Thoracic aorta (tissue), 2 donors: Measurements from ENCODE around the gene GLOD4. TPM values are rescaled to one million over a fixed set of nuclear protein-coding genes. Genes with fewer than 3 reads are reported as not detected.
"Not testable (repeated sequence)": the region's sequence is repeated elsewhere in the genome, so short reads cannot be mapped to it uniquely, and the experiment has no call there.

Experiments
- ATAC-seq: fragments of 150-250 bp; one replicate; pipeline ENCODE4 v1.8.0; 2017; ENCODE audit warnings: low read depth; ENCODE audit not compliant: insufficient number of reproducible peaks, low FRiP score
- DNase-seq: peaks from one replicate; pipeline ENCODE4 v3.0.0-alpha.2; 2020; ENCODE audit warnings: low spot score
- H3K27ac ChIP-seq, 2 donors: fragments of 200-600 bp; sonication (generic); 1 replicate in 1 of 2; 2 replicates in 1 of 2; pipeline ENCODE4 v1.5.1; 2016; ENCODE audit warnings: mild to moderate bottlenecking in 2 of 2, moderate library complexity in 2 of 2
- H3K27me3 ChIP-seq: fragments of 200-600 bp; sonication (generic); replicated peaks from 2 replicates; pipeline ENCODE4 v1.6.0; 2016; ENCODE audit warnings: mild to moderate bottlenecking; ENCODE audit not compliant: insufficient read depth
- H3K36me3 ChIP-seq: fragments of 200-600 bp; sonication (generic); one replicate; pipeline ENCODE4 v1.5.1; 2016
- H3K4me1 ChIP-seq, 2 donors: fragments of 200-600 bp; sonication (generic); 1 replicate in 1 of 2; 2 replicates in 1 of 2; pipeline versions ENCODE4 v1.5.1 to v1.6.0; 2016; ENCODE audit warnings: low read depth in 2 of 2, mild to moderate bottlenecking in 1 of 2; ENCODE audit not compliant: control insufficient read depth in 1 of 2
- H3K4me3 ChIP-seq: fragments of 200-600 bp; sonication (generic); 2 replicates; pipeline ENCODE4 v1.5.1; 2016; ENCODE audit warnings: mild to moderate bottlenecking
- H3K9me3 ChIP-seq: fragments of 200-600 bp; sonication (generic); 2 replicates; pipeline ENCODE4 v1.5.1; 2016
- CTCF ChIP-seq: fragments of 200-600 bp; sonication (generic); IDR thresholded peaks from one replicate; pipeline ENCODE4 v1.5.1; 2019; ENCODE audit warnings: antibody characterized with exemption
- total RNA-seq, 2 donors: library from RNA; depleted of rRNA; stranded (reverse); fragments of >200 nt; gene quantifications; one replicate each; pipeline versions ENCODE4 v1.1.0 to v1.2.3, GENCODE V29; 2016

GLOD4 gene
- total RNA-seq, 2 donors from 2014 or later = 28.7 to 47.4 TPM

DNA sequence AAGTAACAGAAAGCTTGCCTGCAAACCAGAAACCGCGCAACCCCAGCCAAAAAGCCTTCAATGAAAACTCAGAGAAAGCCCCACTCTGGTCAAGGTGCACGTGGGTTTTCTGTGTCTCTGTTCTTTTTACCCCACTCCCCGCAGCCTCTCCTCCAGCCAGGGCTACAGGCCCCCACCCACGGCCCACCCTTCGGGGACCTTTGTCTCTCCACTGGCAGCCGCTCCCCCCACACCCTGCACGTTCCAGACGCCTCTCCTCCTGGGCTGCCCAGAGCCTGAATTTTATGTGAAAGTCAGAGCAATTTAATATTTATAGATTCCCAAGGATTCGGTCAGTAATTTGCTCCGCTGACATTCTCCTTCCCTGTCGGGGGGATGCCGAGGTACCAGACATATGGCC lies 24.3 kb upstream of the GLOD4 start:
- no peaks in the 10 kb centered on the region for H3K9me3 ChIP-seq
- no peak overlapping the region for H3K4me3 ChIP-seq
- H3K36me3 ChIP-seq = no peaks in the 10 kb centered on the region
- no peak overlapping the region for H3K27ac ChIP-seq
- no peaks in the 10 kb centered on the region for H3K4me1 ChIP-seq
- TF ChIP-seq CTCF = no peak
- ATAC-seq (no peak), DNase-seq (no peak)
- no peaks in the 10 kb centered on the region for H3K27me3 ChIP-seq

DNA sequence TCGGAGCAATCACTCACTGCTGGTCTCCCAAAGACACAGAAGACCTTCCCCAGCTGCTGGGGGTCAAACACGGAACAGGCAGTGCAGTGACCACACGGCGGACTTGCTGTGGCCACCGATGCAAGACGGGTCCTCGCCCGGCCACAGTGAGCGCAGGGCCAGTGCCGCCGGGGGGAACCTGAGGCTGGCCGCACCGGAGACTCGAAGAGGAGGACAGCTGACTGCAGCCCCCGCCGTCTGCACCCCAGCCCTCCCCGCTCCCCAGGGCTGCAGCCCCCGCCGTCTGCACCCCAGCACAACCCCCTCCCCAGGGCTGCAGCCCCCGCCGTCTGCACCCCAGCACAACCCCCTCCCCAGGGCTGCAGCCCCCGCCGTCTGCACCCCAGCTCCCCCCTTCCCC lies 23.8 kb upstream of the GLOD4 start:
- not testable (repeated sequence) for H3K36me3 ChIP-seq, ATAC-seq, H3K4me3 ChIP-seq, DNase-seq, H3K9me3 ChIP-seq, H3K4me1 ChIP-seq, H3K27ac ChIP-seq, H3K27me3 ChIP-seq

DNA sequence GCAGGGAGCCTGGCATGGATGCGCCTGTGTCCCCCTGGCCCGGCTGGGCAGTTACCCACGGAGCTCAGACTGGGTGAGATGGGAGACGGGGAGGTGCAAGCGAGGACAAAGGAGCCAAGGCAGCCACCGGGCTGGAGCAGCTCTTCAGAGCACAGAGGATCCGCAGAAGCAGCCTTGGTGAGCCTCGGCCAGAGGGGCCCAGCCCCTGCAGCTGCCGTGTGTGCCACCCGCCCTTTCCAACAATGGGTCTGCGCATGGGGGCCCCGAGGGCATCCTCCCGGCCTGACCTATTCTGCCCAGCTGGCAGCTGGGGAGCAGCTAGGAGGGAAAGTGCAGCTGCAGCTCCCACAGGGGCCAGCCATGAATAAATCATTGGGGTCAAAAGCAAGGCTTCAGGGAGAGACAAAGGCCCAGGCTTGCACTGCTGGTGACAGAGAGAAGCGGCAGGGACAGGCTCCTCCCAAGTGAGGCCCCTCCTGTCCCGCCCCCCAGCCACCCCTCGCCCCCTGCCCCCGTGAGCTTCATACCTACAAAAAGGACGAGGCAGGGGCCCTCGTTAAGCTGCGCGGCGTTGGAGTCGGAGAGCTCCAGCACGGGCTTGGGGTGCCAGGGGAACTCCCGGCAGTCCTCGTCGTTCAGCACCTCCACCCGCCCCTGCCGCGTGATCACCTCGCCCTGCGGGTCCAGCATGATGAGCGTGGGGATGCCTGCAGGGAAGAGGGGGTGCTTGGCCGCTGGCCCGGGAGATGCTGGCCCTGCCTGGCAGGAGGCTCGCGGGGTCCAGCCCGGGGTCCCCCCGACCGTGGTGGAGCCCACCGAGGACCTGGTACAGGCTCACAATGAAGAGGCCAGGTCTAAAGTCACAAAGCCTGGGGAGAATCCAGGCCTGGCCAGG lies 22.7 kb upstream of the GLOD4 start:
- no peak for TF ChIP-seq CTCF
- Histone ChIP-seq H3K27me3 (no peaks in the 10 kb centered on the region), H3K4me3 (no peak overlapping the region), H3K9me3 (no peaks in the 10 kb centered on the region), H3K4me1 (no peaks in the 10 kb centered on the region), H3K27ac (no peak overlapping the region), H3K36me3 (no peaks in the 10 kb centered on the region)
- DNase-seq (no peak), ATAC-seq (no peak)

GRCh38 chr17:802901-803881 lies 21.1 kb upstream of the GLOD4 start:
- Histone ChIP-seq H3K4me3 (no peak overlapping the region), H3K4me1 (no peaks in the 10 kb centered on the region), H3K9me3 (no peaks in the 10 kb centered on the region), H3K27ac (no peak overlapping the region), H3K27me3 (no peaks in the 10 kb centered on the region), H3K36me3 (no peaks in the 10 kb centered on the region)
- TF ChIP-seq CTCF = no peak
- ATAC-seq = no peak
- no peak for DNase-seq

- Histone ChIP-seq H3K4me1 (no peaks in the 10 kb centered on the region), H3K36me3 (no peaks in the 10 kb centered on the region), H3K27ac (no peak overlapping the region), H3K9me3 (no peaks in the 10 kb centered on the region), H3K4me3 (no peak overlapping the region), H3K27me3 (no peaks in the 10 kb centered on the region)
- TF ChIP-seq CTCF = no peak
- DNase-seq (no peak), ATAC-seq (no peak)
Measured at GRCh38 chr17:802481-802880, 20.4 kb upstream of the GLOD4 start.
